Amniotic epithelial cell (primary cell): ENCODE data around the gene PARP3.

Source experiments
- DNase-seq: peaks from one replicate; pipeline ENCODE4 v3.0.0-alpha.2; 2010; ENCODE audit warnings: low read depth

PARP3 gene

GRCh38 chr3:51948016-51948580, 5.9 kb downstream of the PARP3 start:
- no peak for DNase-seq

- no peak for DNase-seq
Observed at GRCh38 chr3:51949121-51949520, 7.0 kb downstream of the PARP3 start.

DNA sequence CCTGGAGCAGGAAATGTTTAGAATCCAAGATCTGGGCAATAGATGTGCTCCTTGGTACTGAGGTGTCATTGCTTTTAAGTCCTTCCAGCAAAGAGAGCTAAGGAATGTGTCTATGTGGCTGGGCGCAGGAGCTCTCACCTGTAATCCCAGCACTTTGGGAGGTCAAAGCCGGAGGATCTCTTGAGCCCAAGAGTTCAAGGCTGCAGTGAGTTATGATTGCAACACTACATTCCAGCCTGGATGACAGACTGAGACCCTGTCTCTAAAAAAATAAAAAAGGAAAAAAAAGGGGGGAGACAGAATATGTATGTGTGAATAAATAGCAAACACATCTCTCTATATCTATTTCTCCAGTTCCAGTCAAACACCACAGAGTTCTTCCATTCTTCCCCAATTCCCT, 8.7 kb downstream of the PARP3 start:
- DNase-seq, result no peak

DNA sequence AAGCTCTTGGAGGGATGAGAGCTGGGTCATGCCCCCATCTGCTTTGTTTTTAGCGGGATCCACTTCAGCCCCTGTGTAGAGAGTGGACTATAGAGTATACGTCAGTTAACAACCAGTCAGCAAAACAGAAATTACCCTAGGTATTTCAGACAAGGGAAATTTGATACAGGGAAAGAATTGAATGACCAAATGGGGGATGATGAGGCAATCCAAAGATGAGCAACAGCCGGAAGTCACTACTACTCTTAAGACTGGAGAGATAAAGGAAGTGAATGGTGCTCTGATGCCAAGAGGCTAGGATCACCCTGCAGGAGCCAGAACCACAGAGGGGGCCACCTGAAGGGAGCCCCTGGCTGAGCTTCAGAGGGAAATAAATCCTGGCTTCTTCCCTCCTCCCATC, 11.3 kb downstream of the PARP3 start:
- peak; percentile 90 for DNase-seq

DNA sequence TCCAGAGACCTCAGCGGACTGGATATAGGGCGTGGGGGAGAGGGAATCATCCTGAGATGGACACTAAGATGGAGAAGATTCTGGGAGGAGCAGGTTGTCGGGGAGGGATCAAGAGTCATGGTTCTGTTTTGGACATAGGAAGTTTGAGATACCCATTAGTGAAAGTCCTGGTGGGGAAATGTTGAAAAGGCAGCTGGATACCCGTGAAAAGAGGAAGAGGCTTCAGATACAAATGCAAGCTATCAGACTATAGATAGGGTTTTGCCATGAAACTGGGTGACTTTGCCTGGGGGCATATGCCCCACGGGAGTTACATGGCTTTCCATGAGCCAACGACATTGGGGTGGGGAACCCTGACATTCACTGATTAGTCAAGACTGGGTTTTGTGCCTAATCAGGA, 11.9 kb downstream of the PARP3 start:
- no peak for DNase-seq

GRCh38 chr3:51954713-51955112, 12.6 kb downstream of the PARP3 start:
- no peak for DNase-seq

DNA sequence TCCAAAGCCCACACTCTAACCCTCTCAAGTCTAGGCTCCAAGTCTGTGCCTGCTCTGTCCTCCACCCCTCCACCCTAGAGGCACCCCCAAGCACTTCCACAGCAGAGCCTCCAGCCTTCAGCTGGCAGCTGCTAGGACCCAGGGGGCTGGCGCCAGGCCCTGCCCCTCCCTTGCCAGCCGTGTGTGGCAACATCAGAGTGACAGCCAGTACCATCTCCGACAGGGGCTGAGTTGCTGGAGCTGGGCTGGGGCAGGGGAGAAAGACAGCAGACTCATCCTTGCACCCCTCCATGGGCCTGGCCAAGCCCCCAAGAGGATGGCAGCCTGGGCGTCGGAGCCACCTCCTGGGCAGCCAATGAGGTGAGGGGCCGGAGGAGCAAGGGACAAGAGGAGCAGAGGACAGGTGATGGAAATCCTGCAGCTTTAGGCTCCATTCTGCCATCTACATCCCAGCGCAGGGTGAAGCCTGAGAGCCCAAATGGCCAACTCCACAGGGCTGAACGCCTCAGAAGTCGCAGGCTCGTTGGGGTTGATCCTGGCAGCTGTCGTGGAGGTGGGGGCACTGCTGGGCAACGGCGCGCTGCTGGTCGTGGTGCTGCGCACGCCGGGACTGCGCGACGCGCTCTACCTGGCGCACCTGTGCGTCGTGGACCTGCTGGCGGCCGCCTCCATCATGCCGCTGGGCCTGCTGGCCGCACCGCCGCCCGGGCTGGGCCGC, 13.2 kb downstream of the PARP3 start, which contains the start of gene GPR62:
TSS of gene GPR62 (plus strand) at position 207 of the 718 bp plus-strand sequence. CDS start at position 479, 272 bp downstream.
- DNase-seq, result no peak

- DNase-seq, result peak; percentile 45
Observed at GRCh38 chr3:51955893-51956770, 14.0 kb downstream of the PARP3 start.

DNA sequence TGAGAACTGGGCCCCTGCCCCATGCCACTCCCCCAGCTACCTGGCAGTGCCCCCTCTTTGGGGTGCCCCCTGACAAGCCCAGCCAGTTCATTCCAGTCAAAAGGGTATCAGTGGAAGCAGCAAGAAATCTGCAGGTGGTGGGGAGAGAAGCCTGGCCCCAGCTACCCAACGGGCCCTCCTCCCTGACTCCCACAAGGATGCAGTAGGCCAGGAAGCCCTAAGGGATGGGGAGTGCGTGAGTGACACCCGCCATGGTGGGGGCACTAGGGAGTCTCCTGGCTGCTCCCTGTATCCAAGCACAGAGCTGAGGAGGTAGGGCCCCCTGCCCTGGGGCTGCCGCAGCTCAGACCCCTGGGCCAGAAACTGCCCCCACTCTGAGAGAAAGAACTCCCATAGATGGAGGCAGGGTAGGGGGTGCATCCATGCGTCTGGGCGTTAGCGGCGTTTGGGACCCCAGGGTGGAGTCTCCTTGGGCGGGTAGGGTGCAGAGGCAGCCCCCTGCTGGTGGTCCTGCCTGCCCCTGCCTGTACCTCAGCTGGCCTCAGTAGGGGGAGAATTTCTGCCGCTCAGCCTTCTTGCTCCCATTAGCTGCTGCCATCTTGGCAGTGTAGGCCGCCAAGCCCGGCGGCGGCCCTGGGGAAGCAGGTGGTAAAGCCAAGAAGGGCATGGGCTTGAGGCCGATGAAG, 15.5 kb downstream of the PARP3 start:
- no peak for DNase-seq

DNA sequence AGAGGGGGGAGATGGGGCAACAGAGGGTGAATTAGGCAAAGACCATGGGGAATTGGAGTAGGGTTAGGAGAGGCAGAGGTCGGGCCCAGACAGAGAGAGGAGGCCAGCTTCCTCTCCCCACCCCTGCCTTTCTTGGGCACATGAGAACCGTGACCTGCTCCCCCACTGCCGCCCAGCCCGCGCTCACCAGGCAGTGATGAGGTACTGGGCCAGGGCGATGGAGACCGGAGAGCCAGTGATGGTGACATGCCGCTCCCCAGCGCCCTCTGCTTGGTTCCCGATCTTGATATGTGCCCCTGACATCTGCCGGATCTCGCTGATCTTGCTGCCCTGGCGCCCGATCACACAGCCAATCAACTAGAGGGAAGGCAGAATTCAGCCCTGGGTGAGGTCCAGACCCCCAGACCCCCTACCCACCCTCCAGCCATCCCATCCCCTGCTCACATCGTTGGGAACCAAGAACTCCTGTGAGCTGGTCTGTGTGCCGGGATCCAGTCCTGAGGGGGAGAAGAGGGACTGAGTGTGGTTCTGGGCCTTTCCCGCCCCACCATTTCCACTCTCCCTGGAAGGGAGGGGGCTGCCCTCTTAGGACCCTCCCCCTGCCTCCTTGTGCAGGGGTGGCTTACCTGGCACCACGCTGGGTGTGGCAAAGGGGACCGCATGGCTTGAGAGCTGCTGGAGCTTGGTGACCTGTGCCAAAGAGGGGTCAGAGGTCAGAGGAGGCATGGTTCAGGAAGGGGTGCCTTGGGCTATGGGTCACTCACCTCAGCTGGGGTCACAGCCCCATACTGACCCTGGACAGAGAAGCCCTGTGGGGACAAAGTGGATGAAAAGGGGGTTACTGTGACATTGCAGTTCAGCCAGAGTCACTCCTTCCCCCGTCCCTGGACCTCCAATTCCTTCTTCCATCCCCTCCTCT, 16.7 kb downstream of the PARP3 start:
- DNase-seq, result no peak

DNA sequence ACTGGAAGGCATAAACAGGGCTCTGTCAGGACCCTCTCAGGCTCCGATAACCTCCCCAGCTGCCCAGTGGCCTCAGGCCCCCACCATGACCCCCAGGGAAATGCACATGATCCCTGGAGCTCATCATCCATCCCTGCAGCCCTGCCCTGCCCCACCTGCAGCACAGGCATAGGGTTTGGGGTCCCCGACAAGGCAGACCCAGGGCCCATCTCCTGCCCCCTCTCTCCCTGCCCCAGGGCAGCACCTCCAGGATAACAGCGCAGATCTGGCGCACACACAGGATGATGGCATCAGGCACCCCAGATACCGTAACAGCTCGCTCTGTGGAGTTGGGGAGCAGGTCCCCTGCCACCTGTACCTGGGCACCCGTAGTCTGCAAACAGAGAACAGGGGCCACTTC, 17.5 kb downstream of the PARP3 start:
- no peak for DNase-seq

GRCh38 chr3:51960386-51960785, 18.2 kb downstream of the PARP3 start:
- DNase-seq, result no peak

DNA sequence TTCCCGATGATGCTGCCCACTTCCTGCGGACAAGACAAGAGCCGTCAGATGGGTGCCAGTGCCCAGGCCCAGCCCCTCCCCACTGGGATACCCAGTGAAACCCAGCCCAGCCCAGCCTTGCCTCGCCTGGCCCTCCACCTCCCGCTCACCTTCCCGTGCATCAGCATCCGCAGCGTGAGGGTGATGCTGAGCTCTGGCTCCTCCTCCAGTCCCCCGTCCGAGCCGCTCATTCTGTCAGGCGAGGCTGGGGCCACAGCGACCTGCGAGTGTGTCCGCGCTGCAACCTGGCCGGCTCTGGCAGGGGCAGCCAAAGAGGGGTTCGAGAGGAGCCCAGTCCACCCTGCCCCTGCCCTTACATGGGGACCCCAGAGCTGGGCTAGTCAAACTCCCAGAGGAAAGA, 18.8 kb downstream of the PARP3 start:
- DNase-seq, result no peak

GRCh38 chr3:51961602-51962569, 19.7 kb downstream of the PARP3 start:
- DNase-seq, result no peak

- DNase-seq, result no peak
Observed at GRCh38 chr3:51962854-51963530, 20.8 kb downstream of the PARP3 start.

DNA sequence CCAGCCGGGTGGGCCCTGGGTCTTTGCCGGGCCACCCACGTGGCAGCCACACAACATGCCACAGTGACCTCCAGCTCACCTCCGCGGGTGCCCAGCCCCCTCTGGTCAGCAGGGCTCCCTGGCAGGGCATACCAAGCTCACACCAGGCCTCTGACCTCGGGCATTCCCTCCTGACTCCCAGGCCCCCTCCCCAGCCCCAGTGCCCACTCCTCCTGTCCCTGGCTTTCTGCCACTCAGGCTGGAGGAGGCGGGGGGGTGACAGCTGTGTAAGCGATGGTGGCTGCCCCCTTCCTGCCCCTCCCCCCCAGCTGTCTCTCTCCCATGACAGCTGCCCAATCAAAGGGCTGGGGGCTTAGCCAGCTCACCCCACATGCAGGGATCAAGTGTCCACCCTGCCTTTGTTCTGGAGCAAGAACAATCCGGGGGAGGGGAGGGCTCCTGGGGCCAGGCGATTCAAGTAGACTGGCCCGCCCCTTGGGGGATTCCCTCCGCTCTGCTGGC, 21.8 kb downstream of the PARP3 start:
- no peak for DNase-seq

- no peak for DNase-seq
Observed at GRCh38 chr3:51964521-51964920, 22.4 kb downstream of the PARP3 start.

DNA sequence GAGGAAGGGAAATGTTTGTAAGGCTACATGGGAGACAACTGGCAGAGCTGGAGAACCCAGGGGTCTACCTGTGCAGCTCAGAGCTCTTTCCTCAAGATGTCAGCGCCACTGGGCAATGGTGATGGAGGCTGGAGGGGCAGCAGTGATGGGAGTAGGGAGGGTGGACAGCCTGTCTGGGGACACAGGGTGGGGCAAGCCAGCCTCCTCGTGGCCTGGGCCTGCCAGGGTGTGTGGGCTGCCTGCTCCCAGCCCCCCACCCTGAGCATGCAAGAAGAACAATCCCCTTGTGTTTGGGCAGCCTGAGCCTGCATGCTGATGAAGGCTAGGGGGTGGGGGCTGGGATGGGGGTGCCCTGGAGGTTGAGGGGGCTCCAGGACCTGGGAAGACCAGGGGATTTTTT, 23.9 kb downstream of the PARP3 start:
- no peak for DNase-seq

DNA sequence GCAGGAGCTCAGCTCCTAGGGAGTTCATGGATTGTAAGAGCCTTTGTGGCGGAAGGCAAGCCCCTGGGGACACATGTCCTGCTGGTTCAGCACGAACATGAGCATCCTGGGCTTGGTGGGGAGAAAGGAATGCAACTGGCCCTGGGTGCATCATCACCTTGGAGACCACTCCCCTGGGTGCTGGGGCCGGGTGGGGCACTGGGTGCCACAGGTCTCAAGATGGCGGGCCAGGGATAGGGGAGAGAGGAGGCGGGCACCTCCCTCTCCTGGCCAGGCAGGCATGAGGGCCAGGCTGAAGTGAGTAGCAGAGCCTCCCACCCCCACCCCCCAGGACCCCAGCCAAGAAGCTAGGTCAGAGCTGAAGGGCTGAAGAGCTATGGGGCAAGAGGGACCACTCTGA, 24.3 kb downstream of the PARP3 start:
- DNase-seq, result no peak
